GM23248 (cell line): ENCODE data around the gene CPEB3.

Experiments used
- EZH2 ChIP-seq: fragments of 200-600 bp; sonication (generic); IDR thresholded peaks from 2 replicates; pipeline ENCODE4 v1.6.1; 2018; ENCODE audit warnings: antibody characterized with exemption, mild to moderate bottlenecking; ENCODE audit not compliant: insufficient read depth, poor library complexity, severe bottlenecking
- EZH2phosphoT487 ChIP-seq: fragments of 200-600 bp; sonication (generic); IDR thresholded peaks from 2 replicates; pipeline ENCODE4 v1.6.1; 2018; ENCODE audit warnings: antibody characterized with exemption, moderate library complexity, mild to moderate bottlenecking, low read depth; ENCODE audit not compliant: insufficient read depth

DNA sequence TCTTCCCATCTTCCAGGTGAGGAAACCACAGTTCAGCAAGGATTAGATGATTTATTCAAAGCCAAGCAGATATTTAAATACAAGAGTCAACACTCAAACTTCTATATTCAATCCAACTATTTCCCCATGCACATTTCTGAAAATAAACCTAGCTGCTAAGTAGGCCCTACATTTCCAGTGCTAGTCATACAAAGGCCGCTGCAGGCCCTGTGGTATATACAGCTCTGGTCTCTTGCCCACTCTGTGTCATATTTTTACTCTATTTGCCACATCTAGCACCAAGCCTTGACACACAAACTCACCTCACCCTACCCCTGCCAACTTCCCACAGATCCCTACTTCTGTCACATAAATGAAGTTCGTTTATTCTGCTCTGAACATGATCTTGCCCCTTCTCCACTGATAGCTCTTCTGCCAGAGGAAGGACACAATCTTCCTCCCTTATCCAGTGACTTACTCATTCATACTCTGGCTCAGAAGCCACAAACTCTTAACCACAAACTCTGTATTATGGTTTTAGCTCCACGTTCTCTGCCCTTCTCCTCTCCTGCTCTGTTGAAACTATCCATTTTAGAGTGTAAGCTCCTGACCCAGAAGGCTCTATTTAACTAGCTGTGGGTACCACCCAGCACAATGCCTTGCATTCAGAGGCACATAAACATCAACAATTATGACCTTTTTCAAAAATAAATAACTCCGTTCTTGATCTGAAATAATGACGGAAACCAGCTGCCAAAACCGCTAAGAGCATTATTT lies 180.7 kb downstream of the CPEB3 start:
- no peak for TF ChIP-seq EZH2
- no peak for TF ChIP-seq EZH2phosphoT487
